Fibroblast of villous mesenchyme (primary cell): ENCODE measurements around the gene PRICKLE2. TPM values are rescaled to one million over a fixed set of nuclear protein-coding genes. Genes with fewer than 3 reads are reported as not detected.

Experiments used
- DNase-seq: peaks from one replicate; pipeline ENCODE4 v3.0.0-alpha.2; 2010; ENCODE audit warnings: low read depth
- H3K4me3 ChIP-seq: 2 replicates; pipeline ENCODE4 v1.5.1; 2011; ENCODE audit warnings: low read depth, mild to moderate bottlenecking, low read length
- CTCF ChIP-seq: IDR thresholded peaks from 2 replicates; pipeline ENCODE4 v1.5.1; 2012; ENCODE audit warnings: low read depth, mild to moderate bottlenecking, low read length; ENCODE audit not compliant: insufficient read depth
- total RNA-seq: library from RNA; depleted of rRNA; stranded (reverse); fragments of >200 nt; gene quantifications from 2 replicates; pipeline ENCODE4 v1.2.3, GENCODE V29; 2012

PRICKLE2 gene
- total RNA-seq, 1 donor = 36.3 TPM

DNA sequence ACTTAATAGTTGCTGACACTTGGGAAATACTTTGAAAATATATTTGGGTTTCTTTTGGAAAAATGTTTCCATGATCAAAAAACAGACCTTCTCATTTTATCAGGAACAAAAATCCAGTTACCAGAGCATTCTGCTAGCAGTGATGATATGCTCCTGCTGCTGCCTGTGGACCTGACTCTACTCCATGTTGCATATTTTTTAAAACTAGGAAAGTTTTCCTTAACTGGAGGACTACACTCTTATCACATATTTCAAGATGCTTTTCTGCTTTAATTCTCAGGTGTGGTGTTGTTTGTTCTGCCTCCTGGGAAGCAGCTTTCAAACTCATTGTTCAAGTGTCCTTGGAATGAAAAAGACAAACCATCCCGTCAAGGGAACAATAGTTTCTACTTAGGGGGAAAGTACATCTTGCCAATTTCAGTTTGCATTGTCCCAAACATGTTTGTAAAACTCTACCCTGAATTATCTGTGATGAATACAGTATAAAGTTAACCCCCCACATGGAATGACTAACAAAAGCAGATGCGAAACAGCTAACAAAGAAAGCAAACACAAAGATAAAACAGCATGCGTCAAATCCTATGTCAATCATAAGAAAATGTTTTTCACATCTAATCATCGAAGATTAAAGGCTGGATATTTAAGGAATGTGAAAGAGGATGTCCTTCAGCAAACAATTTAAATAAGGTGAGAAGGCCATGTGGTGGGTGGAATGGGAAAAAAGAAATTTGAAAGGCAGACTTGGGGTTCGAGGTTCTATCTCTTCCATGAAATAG is 161.9 kb downstream of the PRICKLE2 start:
- TF ChIP-seq CTCF = no peak
- no peak overlapping the region for H3K4me3 ChIP-seq

GRCh38 chr3:64061628-64062027 is 163.6 kb downstream of the PRICKLE2 start:
- DNase-seq = no peak
- no peak overlapping the region for H3K4me3 ChIP-seq
- no peak for TF ChIP-seq CTCF

More for the DNA sequence above, 161.9 kb downstream of the PRICKLE2 start:
- DNase-seq = no peak

- no peak overlapping the region for H3K4me3 ChIP-seq
- no peak for TF ChIP-seq CTCF
- no peak for DNase-seq
These were observed 165.6 kb downstream of the PRICKLE2 start for GRCh38 chr3:64059484-64060175.

GRCh38 chr3:64058566-64058965 is 166.7 kb downstream of the PRICKLE2 start:
- DNase-seq = no peak
- H3K4me3 ChIP-seq = no peak overlapping the region
- no peak for TF ChIP-seq CTCF

GRCh38 chr3:64057231-64057630 is 168.0 kb downstream of the PRICKLE2 start:
- no peak for DNase-seq
- no peak for TF ChIP-seq CTCF

GRCh38 chr3:64056606-64057180 is 168.6 kb downstream of the PRICKLE2 start:
- DNase-seq = no peak
- no peak overlapping the region for H3K4me3 ChIP-seq
- no peak for TF ChIP-seq CTCF

More at GRCh38 chr3:64057231-64057630, 168.0 kb downstream of the PRICKLE2 start:
- no peak overlapping the region for H3K4me3 ChIP-seq
